Kidney (tissue), 14 donors: ENCODE data around the gene OXNAD1. TPM values are rescaled to one million over a fixed set of nuclear protein-coding genes. Genes with fewer than 3 reads are reported as not detected.

Experiments
- DNase-seq, 5 donors: peaks; one replicate each; pipeline ENCODE4 v3.0.0-alpha.2; 2013 to 2020
- FAIRE-seq: peaks from 2 replicates; lab custom pipeline; 2012; peaks lifted over from hg19 to GRCh38; lab: Jason Lieb, UNC
- H3K27ac ChIP-seq, 2 donors: one replicate each; pipeline ENCODE4 v1.7.0; 2013; ENCODE audit warnings: low read depth in 2 of 2, low read length in 2 of 2, inconsistent platforms in 1 of 2
- H3K27me3 ChIP-seq: one replicate; pipeline ENCODE4 v1.7.1; 2013; ENCODE audit warnings: low read length, inconsistent platforms; ENCODE audit not compliant: control insufficient read depth, insufficient read depth
- H3K36me3 ChIP-seq, 3 donors: one replicate each; pipeline versions ENCODE4 v1.7.0 to v1.7.1; 2013; ENCODE audit warnings: low read length in 3 of 3, control low read depth in 1 of 3, inconsistent platforms in 1 of 3; ENCODE audit not compliant: insufficient read depth in 3 of 3, control insufficient read depth in 2 of 3
- H3K4me1 ChIP-seq, 3 donors: one replicate each; pipeline versions ENCODE4 v1.7.0 to v1.7.1; 2013; ENCODE audit warnings: low read length in 3 of 3, inconsistent platforms in 1 of 3, low read depth in 1 of 3; ENCODE audit not compliant: control insufficient read depth in 2 of 3, insufficient read depth in 2 of 3
- H3K4me3 ChIP-seq, 3 donors: one replicate each; pipeline versions ENCODE4 v1.7.0 to v1.8.1; 2013; ENCODE audit warnings: low read length in 3 of 3, control low read depth in 1 of 3, inconsistent platforms in 1 of 3
- H3K9ac ChIP-seq, 3 donors: one replicate each; pipeline versions ENCODE4 v1.7.0 to v1.7.1; 2013; ENCODE audit warnings: low read length in 3 of 3, control low read depth in 1 of 3, inconsistent platforms in 1 of 3
- H3K9me3 ChIP-seq, 3 donors: one replicate each; pipeline versions ENCODE4 v1.7.0 to v1.7.1; 2013; ENCODE audit warnings: low read length in 3 of 3, control low read depth in 1 of 3, inconsistent platforms in 1 of 3; ENCODE audit not compliant: control insufficient read depth in 2 of 3, insufficient read depth in 1 of 3
- CTCF ChIP-seq: IDR thresholded peaks from 3 replicates; pipeline ENCODE4 v1.5.1; 2012; ENCODE audit warnings: mild to moderate bottlenecking, moderate library complexity, borderline replicate concordance; ENCODE audit not compliant: insufficient read depth; ENCODE audit errors: extremely low read depth
- intact Hi-C: fragments of 100-400 bp; cut with DNase I; formaldehyde crosslinking; loops from one replicate; pipeline ENCODE4 v1.11.1; 2022
- polyA plus RNA-seq: library from polyadenylated mRNA; stranded (reverse); fragments of 350-450 nt; fragmentation: Illumina TruSeq; extraction: RNeasy Lipid Tissue Mini Kit (QIAGEN cat#74804); gene quantifications from one replicate; pipeline ENCODE4 v1.2.3, GENCODE V29; 2014; ENCODE audit warnings: low read depth, low replicate concordance; ENCODE audit not compliant: insufficient read depth
- total RNA-seq: library from RNA; stranded (reverse); fragmentation: NEBNext Ultra II Directional; extraction: Animal tissue kit (Norgen Biotek cat#: 25700); gene quantifications from one replicate; pipeline ENCODE4 v1.2.1, GENCODE V29; 2021
- donor health status: control.
- donor health status: control.
- donor health status: control.
- donor health status: control.
- donor health status: control.
- donor health status: DM: yes; HTN: yes; CAD: no.
- donor health status: Normal renal cell carcinoma (clear cell type).

OXNAD1 gene
- total and polyA plus RNA-seq, 2 donors from 2014 or later: 12.7 to 17.3 TPM

GRCh38 chr3:16302082-16302631 lies 37.1 kb downstream of the OXNAD1 start:
- Histone ChIP-seq H3K27ac (no peak overlapping the region), H3K27me3 (no peaks in the 10 kb centered on the region), H3K9ac (no peak overlapping the region), H3K4me1 (peaks cover 0 to 10% (median 2%) of the 10 kb centered on the region in 3 donors), H3K9me3 (peaks cover 0 to 1% (median 0%) of the 10 kb centered on the region in 3 donors), H3K36me3 (peaks cover 0 to 28% (median 6%) of the 10 kb centered on the region in 3 donors), H3K4me3 (no peak overlapping the region)
- intact Hi-C loops: no loop called here
- TF ChIP-seq CTCF: no peak
- FAIRE-seq (no peak), DNase-seq (no peak)

DNA sequence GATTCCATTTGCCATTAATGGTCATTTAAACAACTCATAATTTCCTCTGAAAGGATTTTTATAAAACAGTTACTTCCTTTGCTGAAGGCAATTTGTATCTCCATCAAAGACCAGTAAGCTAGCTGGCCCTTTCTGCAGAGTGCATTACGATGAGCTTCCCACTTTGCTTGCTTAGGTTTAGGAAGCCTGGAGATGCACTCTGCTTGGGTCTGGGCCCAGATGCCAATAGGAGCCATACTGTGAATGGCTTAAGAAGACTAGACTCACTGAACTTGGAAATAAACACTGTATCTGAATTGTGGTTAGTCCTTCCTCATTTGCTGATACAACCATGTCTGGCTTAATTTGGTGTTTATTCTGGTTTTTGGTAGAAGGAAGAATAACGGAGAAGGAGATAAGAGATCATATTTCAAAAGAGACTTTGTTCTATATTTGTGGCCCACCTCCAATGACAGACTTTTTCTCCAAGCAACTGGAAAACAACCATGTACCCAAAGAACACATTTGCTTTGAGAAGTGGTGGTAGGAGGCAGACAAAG lies 38.1 kb downstream of the OXNAD1 start:
- FAIRE-seq: no peak
- intact Hi-C loops: no loop called here
- Histone ChIP-seq H3K27ac (no peak overlapping the region), H3K36me3 (peaks cover 0 to 25% (median 6%) of the 10 kb centered on the region in 3 donors), H3K9me3 (no peaks in the 10 kb centered on the region), H3K27me3 (no peaks in the 10 kb centered on the region), H3K4me1 (peaks cover 0 to 10% (median 2%) of the 10 kb centered on the region in 3 donors), H3K4me3 (no peak overlapping the region), H3K9ac (no peak overlapping the region)
- no peak for TF ChIP-seq CTCF
- DNase-seq: no peak

GRCh38 chr3:16304061-16305010 lies 39.3 kb downstream of the OXNAD1 start:
- peaks cover 0 to 19% (median 5%) of the 10 kb centered on the region in 3 donors for H3K36me3 ChIP-seq
- peaks cover 0 to 10% (median 2%) of the 10 kb centered on the region in 3 donors for H3K4me1 ChIP-seq
- no peak for TF ChIP-seq CTCF
- H3K4me3 ChIP-seq: no peak overlapping the region
- DNase-seq (no peak), FAIRE-seq (no peak)
- no peak overlapping the region for H3K27ac ChIP-seq
- H3K9me3 ChIP-seq: no peaks in the 10 kb centered on the region
- intact Hi-C loops: no loop called here
- no peak overlapping the region for H3K9ac ChIP-seq
- no peaks in the 10 kb centered on the region for H3K27me3 ChIP-seq
